Cardiac fibroblast (primary cell): ENCODE data around the gene LRRC61.

Experiments used
- DNase-seq, 2 donors: peaks; one replicate each; pipeline versions ENCODE4 v3.0.0 to v3.0.0-alpha.2; 2010; ENCODE audit warnings: low read depth in 2 of 2
- H3K4me3 ChIP-seq, 2 donors: replicated peaks in 1 of 2; 1 replicate in 1 of 2; 2 replicates in 1 of 2; pipeline ENCODE4 v1.5.1; 2011; ENCODE audit warnings: low read depth in 2 of 2, low read length in 2 of 2, mild to moderate bottlenecking in 2 of 2, moderate library complexity in 1 of 2
- TF ChIP-seq, protein P1 (sequence below): IDR thresholded peaks from one replicate; pipeline ENCODE4 v1.5.1; 2011; ENCODE audit warnings: low read depth, mild to moderate bottlenecking, low read length, inconsistent platforms

The LRRC61 gene

DNA sequence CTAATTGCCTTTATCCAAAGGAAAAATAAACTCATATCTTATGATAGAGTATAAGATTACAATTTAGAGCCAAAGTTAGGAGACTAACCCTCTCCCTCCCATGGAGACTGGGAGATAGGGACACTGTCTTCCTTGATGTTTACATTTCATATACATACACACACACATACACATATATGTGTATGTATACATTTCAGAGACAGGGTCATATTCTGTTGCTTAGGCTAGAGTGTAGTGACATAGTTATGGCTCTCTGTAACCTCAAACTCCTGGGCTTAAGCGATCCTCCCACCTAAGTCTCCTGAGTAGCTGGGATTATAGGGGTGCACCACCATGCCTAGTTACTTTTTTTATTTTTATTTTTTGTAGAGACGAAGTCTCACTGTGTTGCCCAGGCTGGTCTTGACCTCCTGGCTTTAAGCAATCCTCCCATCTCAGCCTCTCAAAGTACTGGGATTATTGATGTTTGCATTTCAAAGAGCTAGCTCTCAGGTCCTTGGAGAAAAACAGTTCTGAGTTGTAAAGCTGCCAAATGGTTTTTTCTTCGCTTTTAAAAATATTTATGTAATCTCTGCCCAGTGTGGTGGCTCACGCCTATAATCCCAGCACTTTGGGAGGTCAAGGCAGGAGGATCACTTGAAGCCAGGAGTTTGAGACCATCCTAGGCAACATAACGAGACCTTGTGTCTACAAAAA, 37.4 kb downstream of the LRRC61 start:
- no peak for DNase-seq
- TF ChIP-seq, protein P1, sequence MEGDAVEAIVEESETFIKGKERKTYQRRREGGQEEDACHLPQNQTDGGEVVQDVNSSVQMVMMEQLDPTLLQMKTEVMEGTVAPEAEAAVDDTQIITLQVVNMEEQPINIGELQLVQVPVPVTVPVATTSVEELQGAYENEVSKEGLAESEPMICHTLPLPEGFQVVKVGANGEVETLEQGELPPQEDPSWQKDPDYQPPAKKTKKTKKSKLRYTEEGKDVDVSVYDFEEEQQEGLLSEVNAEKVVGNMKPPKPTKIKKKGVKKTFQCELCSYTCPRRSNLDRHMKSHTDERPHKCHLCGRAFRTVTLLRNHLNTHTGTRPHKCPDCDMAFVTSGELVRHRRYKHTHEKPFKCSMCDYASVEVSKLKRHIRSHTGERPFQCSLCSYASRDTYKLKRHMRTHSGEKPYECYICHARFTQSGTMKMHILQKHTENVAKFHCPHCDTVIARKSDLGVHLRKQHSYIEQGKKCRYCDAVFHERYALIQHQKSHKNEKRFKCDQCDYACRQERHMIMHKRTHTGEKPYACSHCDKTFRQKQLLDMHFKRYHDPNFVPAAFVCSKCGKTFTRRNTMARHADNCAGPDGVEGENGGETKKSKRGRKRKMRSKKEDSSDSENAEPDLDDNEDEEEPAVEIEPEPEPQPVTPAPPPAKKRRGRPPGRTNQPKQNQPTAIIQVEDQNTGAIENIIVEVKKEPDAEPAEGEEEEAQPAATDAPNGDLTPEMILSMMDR, result no peak
- no peak overlapping the region for H3K4me3 ChIP-seq

- TF ChIP-seq, protein P1, result no peak
- no peak overlapping the region for H3K4me3 ChIP-seq
- no peak for DNase-seq
Measured at GRCh38 chr7:150361402-150361801, 38.2 kb downstream of the LRRC61 start.

GRCh38 chr7:150361807-150362621, 38.9 kb downstream of the LRRC61 start:
- H3K4me3 ChIP-seq, result no peak overlapping the region
- TF ChIP-seq, protein P1, result no peak

GRCh38 chr7:150363370-150363769, 40.2 kb downstream of the LRRC61 start:
- no peak for DNase-seq
- TF ChIP-seq, protein P1, result no peak
- no peak overlapping the region for H3K4me3 ChIP-seq

More at GRCh38 chr7:150361807-150362621, 38.9 kb downstream of the LRRC61 start:
- DNase-seq, result no peak

DNA sequence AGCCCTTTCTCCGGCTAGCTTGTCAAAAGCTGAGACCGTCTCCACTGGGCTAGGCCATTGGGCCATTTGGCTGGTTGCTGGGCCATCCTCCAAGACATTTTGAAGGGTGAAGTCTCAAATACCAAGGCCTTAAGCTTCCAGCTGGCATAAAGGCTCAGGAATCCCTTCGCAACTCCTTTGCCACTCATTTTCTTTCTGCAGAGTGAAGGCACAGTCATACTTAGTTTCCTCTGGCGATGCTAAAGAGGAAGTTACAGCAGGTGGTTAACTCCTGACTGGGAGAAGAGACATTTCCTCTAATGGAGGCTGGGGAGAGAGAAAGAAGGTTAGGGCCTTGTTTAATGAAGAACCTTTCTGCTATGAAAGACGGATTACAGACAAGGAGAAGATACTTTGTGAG, 40.7 kb downstream of the LRRC61 start:
- TF ChIP-seq, protein P1, result no peak
- H3K4me3 ChIP-seq, result no peak overlapping the region
- no peak for DNase-seq

DNA sequence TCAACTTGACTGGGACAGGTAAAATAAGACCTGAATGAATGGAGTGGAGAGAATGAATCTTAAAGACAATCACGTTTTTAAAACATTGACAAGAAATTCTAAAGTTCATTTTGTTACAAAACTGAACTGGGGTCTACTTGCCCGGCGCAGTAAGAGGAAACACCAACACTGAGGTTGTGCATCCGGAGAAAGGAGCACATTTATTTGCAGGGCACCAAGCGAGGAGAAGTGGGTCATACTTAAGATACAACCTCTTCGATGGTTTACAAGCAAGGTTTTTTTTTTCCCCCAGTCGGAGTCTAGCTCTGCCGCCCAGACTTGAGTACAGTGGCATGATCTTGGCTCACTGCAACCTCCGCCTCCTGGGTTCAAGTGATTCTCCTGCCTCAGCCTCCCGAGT, 42.0 kb downstream of the LRRC61 start:
- DNase-seq, result no peak
- H3K4me3 ChIP-seq, result no peak overlapping the region
- TF ChIP-seq, protein P1, result no peak
